Cardiac septum (tissue), 1 donor: ENCODE data around the gene MT1F. TPM values are rescaled to one million over a fixed set of nuclear protein-coding genes. Genes with fewer than 3 reads are reported as not detected.
"Not testable (repeated sequence)": the region's sequence is repeated elsewhere in the genome, so short reads cannot be mapped to it uniquely, and the experiment has no call there.

Experiments
- DNase-seq: peaks from one replicate; pipeline ENCODE4 v3.0.0-alpha.2; 2020; ENCODE audit warnings: low spot score
- intact Hi-C: fragments of 100-400 bp; cut with DNase I; formaldehyde crosslinking; loops from one replicate; pipeline ENCODE4 v1.14.0; 2022
- long read RNA-seq: library from polyadenylated mRNA; unstranded; transcript quantifications from one replicate; pipeline ENCODE4 v2.0.0, GENCODE V29; 2021
- total RNA-seq: library from RNA; stranded (reverse); fragmentation: NEBNext Ultra II Directional; extraction: Animal tissue kit (Norgen Biotek cat#: 25700); gene quantifications from one replicate; pipeline ENCODE4 v1.2.1, GENCODE V29; 2021
- donor health status: DM: no; HTN: no; CAD: no.

MT1F gene
- total RNA-seq: 2.2 TPM
- long read RNA-seq, partial matches to known transcripts: 0 of 1 reads
- long read RNA-seq, other reads (novel, unspliced or antisense): 1 of 1 reads

DNA sequence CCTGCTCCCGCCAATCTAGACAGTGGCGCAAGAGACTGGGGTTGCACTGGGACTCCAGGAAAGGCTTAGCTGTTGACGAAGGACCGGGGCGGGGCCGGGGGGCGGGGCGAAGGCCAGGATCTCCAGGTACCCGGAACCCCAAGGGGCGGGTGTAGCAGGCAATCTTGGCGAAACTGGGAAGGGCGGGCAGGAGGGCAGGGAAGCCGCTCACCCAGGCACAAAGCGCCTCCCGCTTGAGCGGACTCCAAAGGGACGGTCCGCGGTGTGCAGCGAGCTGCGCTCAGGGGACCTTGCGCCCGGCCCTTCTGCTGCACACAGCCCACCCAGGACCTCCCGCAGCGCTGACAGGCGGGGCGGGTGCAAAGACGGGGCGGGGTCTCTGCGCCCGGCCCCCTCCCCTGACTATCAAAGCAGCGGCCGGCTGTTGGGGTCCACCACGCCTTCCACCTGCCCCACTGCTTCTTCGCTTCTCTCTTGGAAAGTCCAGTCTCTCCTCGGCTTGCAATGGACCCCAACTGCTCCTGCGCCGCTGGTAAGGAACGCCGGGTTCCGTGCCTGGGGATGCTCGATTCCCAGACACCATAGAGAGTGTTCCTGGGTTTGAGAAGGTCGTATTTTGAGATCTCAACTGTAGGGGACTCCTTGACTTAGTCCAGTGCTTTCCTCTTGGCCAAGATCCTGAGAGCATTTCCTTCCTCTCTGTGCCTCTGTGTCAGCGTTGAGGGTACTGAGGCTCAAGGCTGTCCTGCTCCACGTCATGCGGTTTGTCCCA, at the start of gene MT1F:
TSS of gene MT1F (plus strand) at position 405 of the 772 bp plus-strand sequence. CDS start at position 505, 100 bp downstream.
- DNase-seq: peak; percentile 85
- intact Hi-C loops: no loop called here

DNA sequence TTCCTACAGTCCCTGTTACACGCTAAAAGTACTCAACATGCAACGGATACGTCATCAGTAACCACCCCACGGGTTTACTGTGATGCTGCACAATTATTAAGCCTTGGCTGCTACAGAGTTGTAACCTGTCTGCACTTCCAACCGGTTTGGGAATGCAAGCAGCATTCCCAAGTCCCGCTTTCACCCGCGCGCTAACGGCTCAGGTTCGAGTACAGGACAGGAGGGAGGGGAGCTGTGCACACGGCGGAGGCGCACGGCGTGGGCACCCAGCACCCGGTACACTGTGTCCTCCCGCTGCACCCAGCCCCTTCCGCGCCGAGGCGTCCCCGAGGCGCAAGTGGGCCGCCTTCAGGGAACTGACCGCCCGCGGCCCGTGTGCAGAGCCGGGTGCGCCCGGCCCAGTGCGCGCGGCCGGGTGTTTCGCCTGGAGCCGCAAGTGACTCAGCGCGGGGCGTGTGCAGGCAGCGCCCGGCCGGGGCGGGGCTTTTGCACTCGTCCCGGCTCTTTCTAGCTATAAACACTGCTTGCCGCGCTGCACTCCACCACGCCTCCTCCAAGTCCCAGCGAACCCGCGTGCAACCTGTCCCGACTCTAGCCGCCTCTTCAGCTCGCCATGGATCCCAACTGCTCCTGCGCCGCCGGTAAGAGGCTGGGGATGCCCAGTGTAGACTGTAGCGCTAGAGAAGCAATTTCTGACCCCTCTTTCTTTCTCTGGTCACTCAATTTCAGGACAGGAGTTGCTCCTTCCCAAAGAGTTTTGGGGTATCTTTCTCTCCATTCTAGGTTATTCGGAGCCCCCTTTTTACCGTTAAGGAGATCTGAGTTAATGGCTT, 49.5 kb upstream of the MT1F start, which contains the start of gene MT2A:
TSS of gene MT2A (plus strand) at position 542 of the 833 bp plus-strand sequence. CDS start at position 614, 72 bp downstream.
- peak; percentile 97 for DNase-seq
- intact Hi-C loops: loop anchor here (2.0 to 5.0 kb wide), 2 partner anchors 75 to 86 kb away; partner anchors contain the start of genes BBS2 and MT1X

DNA sequence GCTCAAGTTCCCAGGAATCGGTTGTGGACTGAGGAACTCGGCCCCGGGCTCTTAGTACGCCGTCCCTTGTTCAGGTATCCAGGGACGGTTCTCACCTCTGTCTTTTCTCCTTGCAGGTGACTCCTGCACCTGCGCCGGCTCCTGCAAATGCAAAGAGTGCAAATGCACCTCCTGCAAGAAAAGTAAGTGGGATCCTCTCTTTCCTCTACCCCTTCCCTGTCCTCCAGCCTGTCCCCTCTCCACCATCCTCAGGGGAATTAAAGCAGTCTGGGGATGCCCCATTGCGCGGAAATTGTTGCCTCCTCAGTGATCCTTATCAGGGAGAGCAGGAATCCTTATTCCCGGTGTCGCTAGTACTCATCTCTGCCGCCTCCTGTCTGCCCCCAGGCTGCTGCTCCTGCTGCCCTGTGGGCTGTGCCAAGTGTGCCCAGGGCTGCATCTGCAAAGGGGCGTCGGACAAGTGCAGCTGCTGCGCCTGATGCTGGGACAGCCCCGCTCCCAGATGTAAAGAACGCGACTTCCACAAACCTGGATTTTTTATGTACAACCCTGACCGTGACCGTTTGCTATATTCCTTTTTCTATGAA, 48.8 kb upstream of the MT1F start:
- no peak for DNase-seq
- intact Hi-C loops: loop anchor here (2.0 to 5.0 kb wide), 2 partner anchors 74 to 87 kb away; partner anchors contain the start of genes BBS2 and MT1X

- intact Hi-C loops: loop anchor here (2.0 to 5.0 kb wide), 2 partner anchors 73 to 87 kb away; partner anchors contain the start of genes BBS2 and MT1X
- no peak for DNase-seq
Measured at GRCh38 chr16:56609463-56609921, 48.3 kb upstream of the MT1F start.

- no peak for DNase-seq
Measured at GRCh38 chr16:56610017-56610608, 47.6 kb upstream of the MT1F start.

DNA sequence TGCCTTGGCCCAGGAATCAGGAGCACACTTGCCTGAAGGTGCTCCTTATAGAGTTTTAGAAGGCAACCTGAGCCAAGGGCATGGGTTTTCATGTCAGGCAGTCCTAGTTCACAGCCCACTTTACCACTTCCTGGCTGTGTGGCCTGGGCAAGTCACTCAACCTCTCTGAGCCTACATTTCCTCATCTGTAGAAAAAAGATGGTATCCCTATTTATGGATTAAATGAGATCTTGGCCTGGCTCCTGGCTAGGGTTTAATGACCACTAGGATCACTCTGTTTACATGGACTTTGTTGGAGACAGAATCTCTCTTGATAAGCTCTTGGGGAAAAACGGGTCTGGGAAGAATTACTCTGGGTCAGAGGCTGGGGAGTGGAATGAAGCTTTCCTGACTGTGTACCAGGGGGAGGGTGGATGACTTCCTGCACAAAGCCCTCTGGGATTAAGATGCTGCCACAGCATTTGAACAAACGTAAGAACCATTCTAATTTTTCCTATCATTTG, 47.1 kb upstream of the MT1F start:
- no peak for DNase-seq
- intact Hi-C loops: loop anchor here (1.0 kb wide), 1 partner anchor 16 kb away; no protein-coding TSS in a partner anchor

More at GRCh38 chr16:56610017-56610608, 47.6 kb upstream of the MT1F start:
- intact Hi-C loops: loop anchor here (1.0 kb wide), 1 partner anchor 16 kb away; no protein-coding TSS in a partner anchor

GRCh38 chr16:56611281-56611833, 46.4 kb upstream of the MT1F start:
- intact Hi-C loops: no loop called here

GRCh38 chr16:56613706-56614105, 44.1 kb upstream of the MT1F start:
- DNase-seq: no peak

More at GRCh38 chr16:56611281-56611833, 46.4 kb upstream of the MT1F start:
- DNase-seq: no peak

GRCh38 chr16:56614549-56614991, 43.2 kb upstream of the MT1F start:
- intact Hi-C loops: no loop called here
- DNase-seq: no peak

More at GRCh38 chr16:56613706-56614105, 44.1 kb upstream of the MT1F start:
- intact Hi-C loops: no loop called here

- DNase-seq: no peak
- intact Hi-C loops: no loop called here
Measured at GRCh38 chr16:56615353-56615752, 42.4 kb upstream of the MT1F start.

- DNase-seq: no peak
- intact Hi-C loops: no loop called here
Measured at GRCh38 chr16:56616608-56617211, 41.0 kb upstream of the MT1F start.

DNA sequence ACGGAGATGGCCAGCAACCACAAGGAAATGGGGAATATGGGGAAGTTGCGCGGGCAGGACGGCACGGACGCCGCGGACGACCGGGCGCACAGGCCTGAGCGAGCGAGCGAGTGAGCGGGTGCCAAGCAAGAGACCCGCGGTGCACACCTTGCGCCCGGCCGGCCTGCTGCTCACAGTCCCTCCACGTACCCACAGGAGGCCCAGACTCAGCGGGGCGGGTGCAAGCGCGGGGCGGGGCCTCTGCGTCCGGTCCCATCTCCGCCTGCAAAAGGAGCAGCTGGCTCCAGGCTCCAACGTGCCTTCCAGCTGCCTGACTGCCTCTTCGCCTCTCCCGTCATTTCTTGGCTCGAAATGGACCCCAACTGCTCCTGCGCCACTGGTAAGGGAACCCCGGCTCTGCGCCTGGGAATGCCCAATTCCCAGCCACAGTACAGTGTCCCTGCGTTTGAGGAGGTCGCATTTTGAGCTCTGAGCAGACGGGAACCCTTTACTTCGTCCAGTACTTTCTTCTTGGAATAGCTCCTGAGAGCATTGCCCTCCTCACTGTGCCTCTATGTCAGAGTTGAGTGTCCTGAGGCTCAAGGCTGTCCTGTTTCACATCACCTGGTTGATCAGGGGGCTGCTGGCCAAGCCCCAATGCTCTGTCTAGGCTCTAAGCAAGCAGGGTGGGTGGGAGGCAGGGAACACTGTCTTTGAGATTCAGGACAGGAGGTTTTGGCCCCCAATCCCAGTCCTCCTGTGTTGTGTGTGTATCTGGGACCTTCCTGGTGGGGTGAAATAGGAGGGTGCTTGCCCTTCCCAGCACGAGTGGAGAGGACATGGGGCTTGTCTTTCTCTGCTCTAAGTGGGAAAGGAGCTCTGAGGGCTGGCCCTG, 40.3 kb upstream of the MT1F start:
- intact Hi-C loops: no loop called here
- peak; percentile 87 for DNase-seq

DNA sequence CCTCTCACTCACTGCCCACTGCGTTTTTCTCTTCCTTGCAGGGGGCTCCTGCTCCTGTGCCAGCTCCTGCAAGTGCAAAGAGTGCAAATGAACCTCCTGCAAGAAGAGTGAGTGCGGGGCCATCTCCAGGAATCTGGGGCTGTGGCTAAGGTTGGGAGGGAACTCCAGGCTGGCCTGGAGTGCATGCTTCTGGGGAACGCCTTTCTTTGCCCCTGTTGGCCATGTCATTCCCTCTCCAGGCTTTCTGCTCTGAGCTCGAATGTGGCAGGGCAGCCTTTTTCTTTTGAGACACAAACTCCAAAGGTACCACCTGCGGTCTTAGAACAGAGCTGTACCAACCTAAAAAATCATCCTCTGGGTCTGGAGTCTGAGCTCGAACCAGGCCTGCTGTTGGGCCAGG, 39.6 kb upstream of the MT1F start:
- no peak for DNase-seq
- intact Hi-C loops: no loop called here

DNA sequence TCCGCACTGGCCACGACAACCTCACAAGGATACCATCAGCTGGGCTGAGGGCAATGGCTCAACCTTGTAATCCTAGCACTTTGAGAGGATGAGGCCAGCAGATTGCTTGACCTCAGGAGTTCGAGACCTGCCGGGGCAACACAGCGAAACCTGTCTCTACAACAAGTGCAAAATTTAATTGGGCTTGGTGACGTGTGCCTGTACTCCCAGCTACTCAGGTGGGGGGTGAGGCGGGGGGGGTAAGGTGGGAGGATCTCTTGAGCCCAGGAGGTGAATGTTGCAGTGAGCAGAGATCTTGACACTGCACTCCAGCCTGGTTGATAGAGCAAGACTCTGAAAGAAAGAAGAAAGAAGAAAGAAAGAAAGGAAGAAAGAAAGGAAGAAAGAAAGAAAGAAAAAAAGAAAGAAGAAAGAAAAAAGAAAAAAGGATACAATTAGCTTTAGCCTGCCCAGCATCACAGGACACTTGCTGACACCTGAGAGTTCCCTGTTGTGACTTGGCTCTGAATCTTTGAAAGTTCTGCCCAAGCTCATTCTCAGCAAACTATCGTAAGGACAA, 37.3 kb upstream of the MT1F start:
- DNase-seq: no peak
- intact Hi-C loops: no loop called here

DNA sequence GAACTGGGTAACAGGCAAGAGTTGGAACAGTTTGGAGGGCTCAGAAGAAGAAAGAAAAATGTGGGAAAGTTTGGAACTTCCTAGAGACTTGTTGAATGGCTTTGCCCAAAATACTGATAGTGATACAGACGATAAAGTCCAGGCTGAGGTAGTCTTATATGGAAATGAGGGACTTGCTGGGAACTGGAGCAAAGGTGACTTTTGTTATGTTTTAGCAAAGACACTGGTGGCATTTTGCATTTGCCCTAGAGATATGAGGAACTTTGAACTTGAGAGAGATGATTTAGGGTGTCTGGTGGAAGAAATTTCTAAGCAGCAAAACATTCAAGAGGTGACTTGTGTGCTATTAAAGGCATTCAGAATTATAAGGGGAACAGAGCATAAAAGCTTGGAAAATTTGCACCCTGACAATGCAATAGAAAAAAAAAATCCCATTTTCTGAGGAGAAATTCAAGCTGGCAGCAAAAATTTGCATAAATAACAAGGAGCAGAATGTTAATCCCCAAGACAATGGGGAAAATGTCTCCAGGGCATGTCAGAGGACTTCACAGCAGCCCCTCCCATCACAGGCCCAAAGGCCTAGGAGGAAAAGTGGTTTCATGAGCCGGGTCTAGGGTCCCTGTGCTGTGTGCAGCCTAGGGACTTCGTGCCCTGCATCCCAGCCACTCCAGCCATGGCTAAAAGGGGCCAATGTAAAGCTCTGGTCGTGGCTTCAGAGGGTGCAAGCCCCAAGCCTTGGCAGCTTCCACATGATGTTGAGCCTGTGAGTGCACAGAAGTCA, 35.9 kb upstream of the MT1F start:
- intact Hi-C loops, DNase-seq: not testable (repeated sequence)

DNA sequence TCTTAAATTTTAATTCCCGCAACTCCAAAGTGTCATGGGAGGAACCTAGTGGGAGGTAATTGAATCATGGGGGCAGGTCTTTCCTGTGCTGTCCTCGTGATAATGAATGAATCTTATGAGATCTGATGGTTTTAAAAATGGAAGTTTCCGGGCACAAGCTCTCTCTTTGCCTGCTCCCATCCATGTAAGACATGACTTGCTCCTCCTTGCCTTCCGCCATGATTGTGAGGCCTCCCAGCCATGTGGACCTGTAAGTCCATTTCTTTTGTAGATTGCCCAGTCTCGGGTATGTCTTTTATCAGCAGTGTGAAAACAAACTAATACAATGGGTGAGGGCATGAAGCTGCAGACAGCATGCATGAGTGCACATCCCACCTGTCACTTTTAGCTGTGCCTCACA, 34.6 kb upstream of the MT1F start:
- intact Hi-C loops, DNase-seq: not testable (repeated sequence)
